ENCODE data around the gene HIVEP2. TPM values are rescaled to one million over a fixed set of nuclear protein-coding genes. Genes with fewer than 3 reads are reported as not detected.

The HIVEP2 gene
- total RNA-seq, 1 donor from 2014 or later = 24.6 TPM

- no peak for DNase-seq (ENCODE audit: low read depth)
- no peaks in the 10 kb centered on the region for H3K36me3 ChIP-seq (ENCODE audit: control insufficient read depth, insufficient read depth, low read length)
- no peak overlapping the region for H3K4me3 ChIP-seq (ENCODE audit: low read depth, low read length)
- TF ChIP-seq, protein P1, sequence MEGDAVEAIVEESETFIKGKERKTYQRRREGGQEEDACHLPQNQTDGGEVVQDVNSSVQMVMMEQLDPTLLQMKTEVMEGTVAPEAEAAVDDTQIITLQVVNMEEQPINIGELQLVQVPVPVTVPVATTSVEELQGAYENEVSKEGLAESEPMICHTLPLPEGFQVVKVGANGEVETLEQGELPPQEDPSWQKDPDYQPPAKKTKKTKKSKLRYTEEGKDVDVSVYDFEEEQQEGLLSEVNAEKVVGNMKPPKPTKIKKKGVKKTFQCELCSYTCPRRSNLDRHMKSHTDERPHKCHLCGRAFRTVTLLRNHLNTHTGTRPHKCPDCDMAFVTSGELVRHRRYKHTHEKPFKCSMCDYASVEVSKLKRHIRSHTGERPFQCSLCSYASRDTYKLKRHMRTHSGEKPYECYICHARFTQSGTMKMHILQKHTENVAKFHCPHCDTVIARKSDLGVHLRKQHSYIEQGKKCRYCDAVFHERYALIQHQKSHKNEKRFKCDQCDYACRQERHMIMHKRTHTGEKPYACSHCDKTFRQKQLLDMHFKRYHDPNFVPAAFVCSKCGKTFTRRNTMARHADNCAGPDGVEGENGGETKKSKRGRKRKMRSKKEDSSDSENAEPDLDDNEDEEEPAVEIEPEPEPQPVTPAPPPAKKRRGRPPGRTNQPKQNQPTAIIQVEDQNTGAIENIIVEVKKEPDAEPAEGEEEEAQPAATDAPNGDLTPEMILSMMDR (IDR thresholded peaks at IDR 0.05; ENCODE audit: insufficient read depth, low read length, poor library complexity, severe bottlenecking) = no peak
- no peaks in the 10 kb centered on the region for H3K27me3 ChIP-seq (ENCODE audit: control insufficient read depth, insufficient read depth, low read length)
Observed at GRCh38 chr6:142816031-142816430, 128.9 kb downstream of the HIVEP2 start.

DNA sequence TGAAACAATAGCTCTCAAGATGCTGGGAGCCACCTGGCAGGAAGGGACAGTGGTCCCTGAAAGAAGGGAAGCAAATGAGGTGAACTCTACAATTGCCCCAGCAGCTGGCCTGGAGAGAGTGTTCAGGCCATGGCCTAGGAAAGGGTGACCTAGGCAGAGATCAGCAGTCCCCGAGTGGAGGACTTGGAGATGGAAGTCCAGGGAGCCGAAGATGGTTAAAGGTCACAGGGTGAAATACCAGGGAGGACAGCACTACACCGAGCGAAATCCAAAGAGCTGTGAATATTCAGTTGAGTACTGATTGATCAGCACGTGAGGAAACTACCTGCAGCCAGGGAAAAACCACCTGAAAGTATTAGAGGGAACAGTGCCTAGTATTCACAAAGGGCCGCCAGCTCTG lies 133.1 kb downstream of the HIVEP2 start:
- Histone ChIP-seq H3K36me3 (ENCODE audit: control insufficient read depth, insufficient read depth, low read length) (no peaks in the 10 kb centered on the region), H3K4me3 (ENCODE audit: low read depth, low read length) (no peak overlapping the region), H3K27me3 (ENCODE audit: control insufficient read depth, insufficient read depth, low read length) (no peaks in the 10 kb centered on the region)
- no peak for DNase-seq (ENCODE audit: low read depth)
- TF ChIP-seq, protein P1 (IDR thresholded peaks at IDR 0.05; ENCODE audit: insufficient read depth, low read length, poor library complexity, severe bottlenecking) = no peak

GRCh38 chr6:142810952-142811514 lies 133.9 kb downstream of the HIVEP2 start:
- Histone ChIP-seq H3K36me3 (ENCODE audit: control insufficient read depth, insufficient read depth, low read length) (no peaks in the 10 kb centered on the region), H3K4me3 (ENCODE audit: low read depth, low read length) (no peak overlapping the region), H3K27me3 (ENCODE audit: control insufficient read depth, insufficient read depth, low read length) (no peaks in the 10 kb centered on the region)
- TF ChIP-seq, protein P1 (IDR thresholded peaks at IDR 0.05; ENCODE audit: insufficient read depth, low read length, poor library complexity, severe bottlenecking) = no peak
- no peak for DNase-seq (ENCODE audit: low read depth)

- Histone ChIP-seq H3K36me3 (ENCODE audit: control insufficient read depth, insufficient read depth, low read length) (no peaks in the 10 kb centered on the region), H3K27me3 (ENCODE audit: control insufficient read depth, insufficient read depth, low read length) (no peaks in the 10 kb centered on the region), H3K4me3 (ENCODE audit: low read depth, low read length) (no peak overlapping the region)
- TF ChIP-seq, protein P1 (IDR thresholded peaks at IDR 0.05; ENCODE audit: insufficient read depth, low read length, poor library complexity, severe bottlenecking) = no peak
- DNase-seq (ENCODE audit: low read depth) = no peak
Observed at GRCh38 chr6:142809947-142810346, 135.0 kb downstream of the HIVEP2 start.

- TF ChIP-seq, protein P1 (IDR thresholded peaks at IDR 0.05; ENCODE audit: insufficient read depth, low read length, poor library complexity, severe bottlenecking) = no peak
- Histone ChIP-seq H3K36me3 (ENCODE audit: control insufficient read depth, insufficient read depth, low read length) (no peaks in the 10 kb centered on the region), H3K27me3 (ENCODE audit: control insufficient read depth, insufficient read depth, low read length) (no peaks in the 10 kb centered on the region), H3K4me3 (ENCODE audit: low read depth, low read length) (no peak overlapping the region)
- no peak for DNase-seq (ENCODE audit: low read depth)
Observed at GRCh38 chr6:142808405-142809061, 136.4 kb downstream of the HIVEP2 start.

GRCh38 chr6:142805042-142805441 lies 139.9 kb downstream of the HIVEP2 start:
- no peaks in the 10 kb centered on the region for H3K27me3 ChIP-seq (ENCODE audit: control insufficient read depth, insufficient read depth, low read length)
- no peak for DNase-seq (ENCODE audit: low read depth)
- TF ChIP-seq, protein P1 (IDR thresholded peaks at IDR 0.05; ENCODE audit: insufficient read depth, low read length, poor library complexity, severe bottlenecking) = no peak
- no peaks in the 10 kb centered on the region for H3K36me3 ChIP-seq (ENCODE audit: control insufficient read depth, insufficient read depth, low read length)
- H3K4me3 ChIP-seq (ENCODE audit: low read depth, low read length) = no peak overlapping the region
